ENCODE measurements around the gene SASH1.

SASH1 gene

GRCh38 chr6:148405894-148406293 lies 63.3 kb downstream of the SASH1 start:
- in situ Hi-C loops (cut with HindIII; ENCODE audit: low pct_unique_long_range_greater_than_20kb, low sequenced_read_pairs), result no loop called here
- TF ChIP-seq JUND (IDR thresholded peaks at IDR 0.05; ENCODE audit: low read depth), result no peak
- DNase-seq (ENCODE audit: low read depth in 1 of 2, low spot score in 1 of 2), result no peak

DNA sequence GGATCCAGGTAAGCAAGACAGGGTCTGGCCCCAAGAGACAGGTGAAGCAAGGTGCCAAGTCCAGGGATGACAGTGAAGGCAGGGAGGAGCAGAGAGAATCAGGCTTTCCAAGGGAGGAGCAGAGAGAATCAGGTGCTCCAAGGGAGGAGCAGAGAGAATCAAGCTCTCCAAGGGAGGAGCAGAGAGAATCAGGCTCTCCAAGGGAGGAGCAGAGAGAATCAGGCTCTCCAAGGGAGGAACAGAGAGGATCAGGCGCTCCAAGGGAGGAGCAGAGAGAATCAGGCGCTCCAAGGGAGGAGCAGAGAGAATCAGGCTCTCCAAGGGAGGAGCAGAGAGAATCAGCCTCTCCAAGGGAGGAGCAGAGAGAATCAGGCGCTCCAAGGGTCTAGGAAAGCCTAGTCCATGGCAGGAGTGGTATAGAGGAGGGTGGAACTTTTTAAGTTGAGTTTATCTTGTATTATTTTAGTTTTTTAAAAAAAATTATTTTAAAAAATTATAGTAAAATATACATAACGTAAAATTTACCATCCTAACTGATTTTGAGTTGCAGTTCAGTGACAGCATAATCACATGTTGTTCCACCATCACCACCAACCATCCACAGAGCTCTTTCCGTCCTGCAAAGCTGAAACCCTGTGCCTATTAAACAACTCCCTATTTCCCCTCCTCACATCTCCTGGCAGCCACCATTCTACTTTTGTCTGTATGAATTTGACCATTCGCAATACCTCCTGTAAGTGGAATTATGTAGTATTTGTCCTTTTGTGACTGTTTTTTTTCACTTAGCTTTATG lies 64.1 kb downstream of the SASH1 start:
- in situ Hi-C loops (cut with HindIII; ENCODE audit: low pct_unique_long_range_greater_than_20kb, low sequenced_read_pairs), result no loop called here
- no peak for DNase-seq (ENCODE audit: low read depth in 1 of 2, low spot score in 1 of 2)
- no peak for TF ChIP-seq JUND (IDR thresholded peaks at IDR 0.05; ENCODE audit: low read depth)

DNA sequence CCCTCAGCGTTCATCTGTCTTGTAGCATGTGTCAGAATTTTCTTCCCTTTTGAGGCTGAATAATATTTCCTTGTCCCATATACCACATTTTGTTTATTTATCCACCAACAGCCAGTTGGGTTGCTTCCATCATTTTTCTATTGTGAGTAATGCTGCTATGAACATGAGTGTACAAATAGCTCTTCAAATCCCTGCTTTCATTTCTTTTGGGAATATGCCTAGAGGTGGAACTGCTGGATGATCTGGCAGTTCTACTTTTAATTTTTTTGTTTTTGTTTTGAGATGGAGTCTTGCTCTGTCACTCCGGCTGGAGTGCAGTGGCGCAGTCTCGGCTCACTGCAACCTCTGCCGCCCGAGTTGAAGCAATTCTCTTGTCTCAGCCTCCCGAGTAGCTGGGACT lies 64.7 kb downstream of the SASH1 start:
- in situ Hi-C loops (cut with HindIII; ENCODE audit: low pct_unique_long_range_greater_than_20kb, low sequenced_read_pairs), result no loop called here
- TF ChIP-seq JUND (IDR thresholded peaks at IDR 0.05; ENCODE audit: low read depth), result no peak

GRCh38 chr6:148413321-148414091 lies 70.9 kb downstream of the SASH1 start:
- in situ Hi-C loops (cut with HindIII; ENCODE audit: low pct_unique_long_range_greater_than_20kb, low sequenced_read_pairs), result no loop called here
- no peak for DNase-seq (ENCODE audit: low read depth in 1 of 2, low spot score in 1 of 2)
- TF ChIP-seq JUND (IDR thresholded peaks at IDR 0.05; ENCODE audit: low read depth), result no peak

More for the DNA sequence above, 64.7 kb downstream of the SASH1 start:
- no peak for DNase-seq (ENCODE audit: low read depth in 1 of 2, low spot score in 1 of 2)

- in situ Hi-C loops (cut with HindIII; ENCODE audit: low pct_unique_long_range_greater_than_20kb, low sequenced_read_pairs), result no loop called here
- DNase-seq (ENCODE audit: low read depth in 1 of 2, low spot score in 1 of 2), result no peak
- TF ChIP-seq JUND (IDR thresholded peaks at IDR 0.05; ENCODE audit: low read depth), result no peak
These were observed 71.5 kb downstream of the SASH1 start for GRCh38 chr6:148414092-148414489.

DNA sequence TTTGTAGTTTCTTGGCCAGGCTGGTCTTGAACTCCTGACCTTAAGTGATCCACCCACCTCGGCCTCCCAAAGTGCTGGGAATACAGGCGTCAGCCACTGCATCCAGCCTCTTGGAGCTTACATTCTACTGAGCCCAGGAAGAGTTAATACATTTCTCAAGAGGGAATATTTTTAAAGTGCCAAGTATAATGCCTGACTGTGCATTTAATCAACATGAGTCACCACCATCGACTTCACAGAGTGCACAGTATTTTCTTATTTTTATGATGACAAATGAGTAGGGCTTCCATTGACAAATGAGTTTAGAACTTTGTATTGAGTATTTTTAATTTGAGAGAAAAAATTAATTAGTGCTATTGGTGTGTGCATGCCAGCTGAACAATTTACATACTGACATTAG lies 72.2 kb downstream of the SASH1 start:
- TF ChIP-seq JUND (IDR thresholded peaks at IDR 0.05; ENCODE audit: low read depth), result no peak
- in situ Hi-C loops (cut with HindIII; ENCODE audit: low pct_unique_long_range_greater_than_20kb, low sequenced_read_pairs), result no loop called here
- no peak for DNase-seq (ENCODE audit: low read depth in 1 of 2, low spot score in 1 of 2)

DNA sequence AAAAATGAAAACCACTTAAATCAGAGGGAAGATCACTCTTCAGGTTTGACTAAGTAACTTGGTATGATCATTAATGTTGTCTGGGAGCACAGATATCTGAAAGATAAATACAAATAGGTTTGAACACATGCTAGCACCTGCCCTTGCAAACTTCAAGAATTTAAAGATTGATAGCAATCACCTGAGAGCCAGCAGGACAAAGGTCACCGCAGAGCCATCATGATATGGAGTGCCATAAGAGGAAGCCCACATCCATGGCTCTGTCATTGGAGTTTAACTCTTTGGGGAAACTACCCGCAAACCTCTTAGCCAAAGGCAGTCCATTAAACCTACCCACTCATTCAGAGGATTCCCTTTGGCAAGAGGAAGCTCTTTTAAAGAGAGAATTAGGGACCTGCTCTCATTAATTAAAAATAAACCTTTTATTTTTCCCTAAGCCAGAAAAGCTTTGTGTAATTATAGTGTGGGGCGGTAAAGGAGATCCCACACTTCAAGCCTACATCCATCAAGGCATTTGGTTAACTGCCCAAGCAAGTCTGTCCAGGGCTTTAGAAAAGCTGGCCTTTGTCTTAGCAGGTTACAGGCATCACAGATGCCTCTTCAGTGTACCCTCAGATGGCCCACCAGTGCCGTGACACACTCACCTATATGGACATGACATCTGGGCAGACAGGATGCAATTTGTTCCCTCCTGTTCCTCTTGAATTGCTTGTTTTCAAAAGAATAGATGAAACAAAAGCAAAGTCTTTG lies 73.0 kb downstream of the SASH1 start:
- no peak for TF ChIP-seq JUND (IDR thresholded peaks at IDR 0.05; ENCODE audit: low read depth)
- in situ Hi-C loops (cut with HindIII; ENCODE audit: low pct_unique_long_range_greater_than_20kb, low sequenced_read_pairs), result no loop called here
- DNase-seq (ENCODE audit: low read depth in 1 of 2, low spot score in 1 of 2), result no peak

- in situ Hi-C loops (cut with HindIII; ENCODE audit: low pct_unique_long_range_greater_than_20kb, low sequenced_read_pairs), result no loop called here
- no peak for DNase-seq (ENCODE audit: low read depth in 1 of 2, low spot score in 1 of 2)
- TF ChIP-seq JUND (IDR thresholded peaks at IDR 0.05; ENCODE audit: low read depth), result no peak
These were observed 73.8 kb downstream of the SASH1 start for GRCh38 chr6:148416330-148416965.

- TF ChIP-seq JUND (IDR thresholded peaks at IDR 0.05; ENCODE audit: low read depth), result no peak
- in situ Hi-C loops (cut with HindIII; ENCODE audit: low pct_unique_long_range_greater_than_20kb, low sequenced_read_pairs), result no loop called here
- DNase-seq (ENCODE audit: low read depth in 1 of 2, low spot score in 1 of 2), result no peak
These were observed 74.4 kb downstream of the SASH1 start for GRCh38 chr6:148417045-148417444.

- no peak for DNase-seq (ENCODE audit: low read depth in 1 of 2, low spot score in 1 of 2)
- in situ Hi-C loops (cut with HindIII; ENCODE audit: low pct_unique_long_range_greater_than_20kb, low sequenced_read_pairs), result no loop called here
- TF ChIP-seq JUND (IDR thresholded peaks at IDR 0.05; ENCODE audit: low read depth), result no peak
These were observed 76.8 kb downstream of the SASH1 start for GRCh38 chr6:148419430-148419829.

DNA sequence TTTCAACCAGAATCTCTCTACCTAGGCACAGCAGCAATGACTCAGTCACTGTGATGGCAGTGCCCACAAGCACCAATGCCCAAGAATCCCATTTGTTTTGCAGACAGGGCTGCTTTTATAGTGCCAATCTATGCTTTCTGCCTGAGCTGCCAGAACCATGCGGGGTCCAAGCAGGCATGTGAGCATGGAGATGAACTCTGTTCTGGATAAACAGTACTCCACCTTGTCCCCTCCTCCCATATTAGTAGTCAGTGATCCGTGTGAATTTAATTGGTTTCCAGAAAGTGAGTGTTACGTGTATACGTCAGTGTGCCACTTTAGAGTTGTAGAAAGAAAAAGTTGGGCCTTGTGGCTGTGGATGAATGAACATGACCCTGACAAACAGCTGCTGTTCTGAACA lies 79.4 kb downstream of the SASH1 start:
- in situ Hi-C loops (cut with HindIII; ENCODE audit: low pct_unique_long_range_greater_than_20kb, low sequenced_read_pairs), result no loop called here
- no peak for DNase-seq (ENCODE audit: low read depth in 1 of 2, low spot score in 1 of 2)

GRCh38 chr6:148423133-148423532 lies 80.5 kb downstream of the SASH1 start:
- no peak for TF ChIP-seq JUND (IDR thresholded peaks at IDR 0.05; ENCODE audit: low read depth)
- DNase-seq (ENCODE audit: low read depth in 1 of 2, low spot score in 1 of 2), result no peak
- in situ Hi-C loops (cut with HindIII; ENCODE audit: low pct_unique_long_range_greater_than_20kb, low sequenced_read_pairs), result no loop called here

More for the DNA sequence above, 79.4 kb downstream of the SASH1 start:
- TF ChIP-seq JUND (IDR thresholded peaks at IDR 0.05; ENCODE audit: low read depth), result no peak
